Measurements from ENCODE around the gene ADD3. TPM values are rescaled to one million over a fixed set of nuclear protein-coding genes. Genes with fewer than 3 reads are reported as not detected.

ADD3 gene, protein sequence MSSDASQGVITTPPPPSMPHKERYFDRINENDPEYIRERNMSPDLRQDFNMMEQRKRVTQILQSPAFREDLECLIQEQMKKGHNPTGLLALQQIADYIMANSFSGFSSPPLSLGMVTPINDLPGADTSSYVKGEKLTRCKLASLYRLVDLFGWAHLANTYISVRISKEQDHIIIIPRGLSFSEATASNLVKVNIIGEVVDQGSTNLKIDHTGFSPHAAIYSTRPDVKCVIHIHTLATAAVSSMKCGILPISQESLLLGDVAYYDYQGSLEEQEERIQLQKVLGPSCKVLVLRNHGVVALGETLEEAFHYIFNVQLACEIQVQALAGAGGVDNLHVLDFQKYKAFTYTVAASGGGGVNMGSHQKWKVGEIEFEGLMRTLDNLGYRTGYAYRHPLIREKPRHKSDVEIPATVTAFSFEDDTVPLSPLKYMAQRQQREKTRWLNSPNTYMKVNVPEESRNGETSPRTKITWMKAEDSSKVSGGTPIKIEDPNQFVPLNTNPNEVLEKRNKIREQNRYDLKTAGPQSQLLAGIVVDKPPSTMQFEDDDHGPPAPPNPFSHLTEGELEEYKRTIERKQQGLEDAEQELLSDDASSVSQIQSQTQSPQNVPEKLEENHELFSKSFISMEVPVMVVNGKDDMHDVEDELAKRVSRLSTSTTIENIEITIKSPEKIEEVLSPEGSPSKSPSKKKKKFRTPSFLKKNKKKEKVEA
- 30.0 and 43.8 TPM in 2 replicates for total RNA-seq

DNA sequence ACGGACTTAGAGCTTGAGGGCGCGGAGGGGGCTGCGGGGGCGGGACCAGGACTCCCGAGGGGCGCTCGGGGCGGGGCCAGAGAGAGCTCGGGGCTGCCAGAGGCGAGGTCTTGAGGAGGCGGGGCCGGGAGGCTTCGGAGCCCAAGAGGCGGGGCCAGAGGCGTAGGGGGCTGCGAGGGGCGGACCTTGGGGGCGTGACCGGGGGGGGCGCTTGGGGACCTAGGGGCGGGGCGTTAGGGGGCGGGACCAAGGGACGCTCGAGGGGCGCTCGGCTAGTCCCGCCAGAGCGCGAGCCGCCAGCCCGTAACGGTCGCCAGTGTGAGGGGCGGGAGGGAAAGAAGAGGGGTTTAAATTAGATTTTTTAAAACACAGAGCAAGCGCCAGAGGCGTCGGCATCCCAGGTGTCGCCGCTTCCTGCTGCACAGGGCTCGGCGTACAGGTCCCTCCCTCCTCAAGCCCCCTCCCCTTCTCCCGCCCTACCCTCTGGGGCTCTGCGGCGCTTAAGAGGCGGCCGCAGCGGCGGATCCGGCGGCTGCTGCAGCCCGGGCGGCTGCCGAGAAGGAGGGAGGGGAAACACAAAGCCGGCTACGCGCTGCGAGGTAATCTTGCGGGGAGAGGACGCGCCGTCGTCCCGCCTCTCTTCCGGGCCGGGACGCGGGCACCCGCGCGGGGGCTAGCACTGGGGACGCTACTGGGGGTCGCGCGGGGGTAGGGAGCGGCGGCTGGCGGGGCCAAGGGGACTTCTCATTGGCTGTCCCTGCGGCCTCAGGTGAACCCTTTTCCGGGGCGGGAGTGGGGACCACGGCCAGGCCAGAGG is at the start of gene ADD3:
TSS of gene ADD3 (plus strand) at position 284 of the 817 bp plus-strand sequence. CDS start 92,670 bp downstream, outside the sequence.
- peak within 1 kb of the TSS; percentile 87 for H3K4me3 ChIP-seq (ENCODE audit: low read depth, low read length)
- TF ChIP-seq CTCF (conservative IDR thresholded peaks at IDR 0.05; ENCODE audit: low read depth, low read length) = no peak
- no peak for DNase-seq (ENCODE audit: low read depth)

- no peak overlapping the region for H3K4me3 ChIP-seq (ENCODE audit: low read depth, low read length)
- no peak for DNase-seq (ENCODE audit: low read depth)
- TF ChIP-seq CTCF (conservative IDR thresholded peaks at IDR 0.05; ENCODE audit: low read depth, low read length) = no peak
Measured at GRCh38 chr10:109958059-109958458, 49.7 kb upstream of the ADD3 start.

GRCh38 chr10:109959259-109960145 is 48.3 kb upstream of the ADD3 start:
- no peak for DNase-seq (ENCODE audit: low read depth)
- TF ChIP-seq CTCF (conservative IDR thresholded peaks at IDR 0.05; ENCODE audit: low read depth, low read length) = no peak
- H3K4me3 ChIP-seq (ENCODE audit: low read depth, low read length) = no peak overlapping the region

DNA sequence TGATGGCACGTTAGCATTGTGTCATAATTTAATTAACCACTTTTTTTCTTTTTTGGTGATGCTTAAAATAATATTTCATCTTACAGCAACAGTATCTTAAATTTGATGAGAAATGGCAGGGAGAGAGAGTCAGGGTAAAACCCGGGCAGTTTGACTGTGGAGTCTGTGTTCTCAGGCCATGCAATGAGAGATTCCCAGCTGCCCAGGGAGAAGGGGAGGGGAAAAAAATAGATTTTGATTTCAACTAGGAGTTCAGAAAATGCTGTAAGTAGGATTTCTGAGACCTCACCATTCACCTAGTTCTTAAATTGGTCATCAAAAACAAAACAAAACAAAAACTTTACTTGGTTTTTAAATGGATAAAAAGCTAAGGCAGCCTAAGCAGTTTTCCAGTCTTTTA is 47.1 kb upstream of the ADD3 start:
- TF ChIP-seq CTCF (conservative IDR thresholded peaks at IDR 0.05; ENCODE audit: low read depth, low read length) = no peak
- no peak overlapping the region for H3K4me3 ChIP-seq (ENCODE audit: low read depth, low read length)
- DNase-seq (ENCODE audit: low read depth) = no peak

DNA sequence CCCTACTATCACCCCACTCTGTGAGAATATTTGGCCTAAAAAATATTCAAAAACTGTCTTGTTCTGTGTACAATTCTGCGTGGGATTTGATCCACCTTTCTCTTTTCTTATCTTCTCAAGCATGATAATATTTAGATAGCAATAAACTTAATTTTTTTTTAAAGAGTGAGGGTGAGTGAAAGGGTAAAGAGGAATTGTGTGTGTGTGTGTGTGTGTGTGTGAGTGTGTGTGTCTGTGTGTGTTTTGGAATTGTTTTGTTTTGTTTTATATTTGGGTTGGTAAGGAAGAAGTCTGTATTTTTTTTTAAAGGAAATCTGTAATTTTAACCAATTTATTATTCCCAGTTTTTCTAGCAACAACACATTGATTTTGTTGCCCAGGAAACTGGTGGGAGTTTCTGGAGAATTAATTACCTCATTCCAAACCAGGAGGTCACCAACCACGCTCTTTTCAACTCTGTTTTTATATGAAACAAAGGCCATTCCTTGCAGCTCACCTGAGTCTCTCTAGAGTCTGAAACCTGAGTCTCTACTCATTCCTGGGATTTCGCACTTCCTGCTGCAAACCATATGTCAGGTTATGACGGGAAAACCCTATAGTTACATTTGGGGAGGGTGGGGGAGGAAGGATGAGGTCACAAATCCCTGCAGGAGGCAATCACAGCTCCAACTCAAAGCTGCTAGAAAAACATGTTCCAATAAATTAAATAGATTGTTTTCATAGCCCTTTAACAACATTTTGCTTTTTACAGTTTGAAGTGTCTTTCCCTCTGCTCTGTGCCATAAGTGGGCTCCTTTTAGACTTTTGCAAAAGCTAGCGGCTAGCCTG is 46.4 kb upstream of the ADD3 start:
- DNase-seq (ENCODE audit: low read depth) = no peak
- TF ChIP-seq CTCF (conservative IDR thresholded peaks at IDR 0.05; ENCODE audit: low read depth, low read length) = no peak
- H3K4me3 ChIP-seq (ENCODE audit: low read depth, low read length) = no peak overlapping the region

Measured in epithelial cell of proximal tubule (primary cell).